Peyer's patch (tissue), 4 donors: ENCODE measurements around the gene PCNT. TPM values are rescaled to one million over a fixed set of nuclear protein-coding genes. Genes with fewer than 3 reads are reported as not detected.
"Not testable (repeated sequence)": the region's sequence is repeated elsewhere in the genome, so short reads cannot be mapped to it uniquely, and the experiment has no call there.

Experiments used
- DNase-seq, 3 donors: peaks; one replicate each; pipeline ENCODE4 v3.0.0-alpha.2; 2017 to 2019
- H3K27ac ChIP-seq, 4 donors: fragments of 200-600 bp; sonication (generic); one replicate each; pipeline ENCODE4 v1.5.1; 2016 to 2019
- H3K27me3 ChIP-seq, 2 donors: fragments of 200-600 bp; sonication (generic); one replicate each; pipeline ENCODE4 v1.5.1; 2019
- H3K36me3 ChIP-seq, 3 donors: fragments of 200-600 bp; sonication (generic); one replicate each; pipeline ENCODE4 v1.5.1; 2016 to 2019
- H3K4me1 ChIP-seq, 4 donors: fragments of 200-600 bp; sonication (generic); one replicate each; pipeline ENCODE4 v1.5.1; 2016 to 2019
- H3K4me3 ChIP-seq, 4 donors: fragments of 200-600 bp; sonication (generic); 1 replicate in 3 of 4; 2 replicates in 1 of 4; pipeline ENCODE4 v1.5.1; 2016 to 2019; ENCODE audit warnings: mild to moderate bottlenecking in 1 of 4
- H3K9me3 ChIP-seq, 4 donors: fragments of 200-600 bp; sonication (generic); one replicate each; pipeline ENCODE4 v1.5.1; 2016 to 2019; ENCODE audit warnings: mild to moderate bottlenecking in 1 of 4
- CTCF ChIP-seq, 6 experiments: fragments of 450-650 bp in 4 of 6; fragments of 200-600 bp in 2 of 6; sonication (generic) in 1 of 6; IDR thresholded peaks; one replicate each; pipeline ENCODE4 v1.5.1; 2017 to 2019; ENCODE audit warnings: antibody characterized with exemption in 6 of 6, mild to moderate bottlenecking in 3 of 6, moderate library complexity in 1 of 6
- POLR2A ChIP-seq, 2 donors: fragments of 450-650 bp; IDR thresholded peaks; one replicate each; pipeline ENCODE4 v1.5.1; 2017; ENCODE audit warnings: antibody characterized with exemption in 2 of 2, mild to moderate bottlenecking in 2 of 2, moderate library complexity in 2 of 2
- total RNA-seq, 4 donors: library from RNA; depleted of rRNA; stranded (reverse); fragments of >200 nt; gene quantifications; one replicate each; pipeline ENCODE4 v1.1.0, GENCODE V29; 2016

Gene PCNT
- total RNA-seq, 4 donors from 2014 or later = 29.2 to 119 (median 59.5) TPM

- H3K36me3 ChIP-seq = no peaks in the 10 kb centered on the region
- no peak for DNase-seq
- no peak overlapping the region for H3K4me3 ChIP-seq
- H3K9me3 ChIP-seq = no peaks in the 10 kb centered on the region
- no peak overlapping the region for H3K27ac ChIP-seq
- peaks cover 0 to 14% (median 2%) of the 10 kb centered on the region in 4 donors for H3K4me1 ChIP-seq
- no peaks in the 10 kb centered on the region for H3K27me3 ChIP-seq
- no peak for TF ChIP-seq CTCF (IDR thresholded peaks at IDR 0.05)
- TF ChIP-seq POLR2A (IDR thresholded peaks at IDR 0.05) = no peak
Observed at GRCh38 chr21:46301759-46302158, 22.2 kb upstream of the PCNT start.

GRCh38 chr21:46304437-46304836, 19.5 kb upstream of the PCNT start:
- no peaks in the 10 kb centered on the region for H3K27me3 ChIP-seq
- no peaks in the 10 kb centered on the region for H3K36me3 ChIP-seq
- H3K4me3 ChIP-seq = no peak overlapping the region
- no peak for DNase-seq
- H3K4me1 ChIP-seq = no peaks in the 10 kb centered on the region
- no peak for TF ChIP-seq CTCF (IDR thresholded peaks at IDR 0.05)
- H3K27ac ChIP-seq = no peak overlapping the region
- H3K9me3 ChIP-seq = no peaks in the 10 kb centered on the region

- Histone ChIP-seq H3K4me1 (no peaks in the 10 kb centered on the region), H3K36me3 (no peaks in the 10 kb centered on the region), H3K9me3 (no peaks in the 10 kb centered on the region), H3K4me3 (no peak overlapping the region), H3K27ac (no peak overlapping the region), H3K27me3 (no peaks in the 10 kb centered on the region)
- no peak for TF ChIP-seq CTCF (IDR thresholded peaks at IDR 0.05)
- TF ChIP-seq POLR2A (IDR thresholded peaks at IDR 0.05) = no peak
- DNase-seq = no peak
Observed at GRCh38 chr21:46304955-46305354, 19.0 kb upstream of the PCNT start.

GRCh38 chr21:46307625-46308024, 16.3 kb upstream of the PCNT start:
- DNase-seq = no peak

GRCh38 chr21:46308431-46308830, 15.5 kb upstream of the PCNT start:
- H3K27ac ChIP-seq = no peak overlapping the region
- H3K4me3 ChIP-seq = no peak overlapping the region
- no peaks in the 10 kb centered on the region for H3K36me3 ChIP-seq
- no peak for TF ChIP-seq POLR2A (IDR thresholded peaks at IDR 0.05)
- TF ChIP-seq CTCF (IDR thresholded peaks at IDR 0.05) = no peak
- H3K9me3 ChIP-seq = no peaks in the 10 kb centered on the region
- H3K27me3 ChIP-seq = no peaks in the 10 kb centered on the region
- H3K4me1 ChIP-seq = no peaks in the 10 kb centered on the region
- no peak for DNase-seq

More at GRCh38 chr21:46307625-46308024, 16.3 kb upstream of the PCNT start:
- Histone ChIP-seq H3K27me3 (no peaks in the 10 kb centered on the region), H3K36me3 (no peaks in the 10 kb centered on the region), H3K9me3 (no peaks in the 10 kb centered on the region), H3K27ac (no peak overlapping the region), H3K4me3 (no peak overlapping the region), H3K4me1 (no peaks in the 10 kb centered on the region)
- no peak for TF ChIP-seq CTCF (IDR thresholded peaks at IDR 0.05)
- no peak for TF ChIP-seq POLR2A (IDR thresholded peaks at IDR 0.05)

GRCh38 chr21:46310260-46310659, 13.7 kb upstream of the PCNT start:
- not testable (repeated sequence) for H3K27me3 ChIP-seq, H3K4me1 ChIP-seq, H3K36me3 ChIP-seq, H3K4me3 ChIP-seq, H3K27ac ChIP-seq, H3K9me3 ChIP-seq, DNase-seq
